Mucosa of descending colon (tissue), 3 donors: Measurements from ENCODE around the gene TVP23B. TPM values are rescaled to one million over a fixed set of nuclear protein-coding genes. Genes with fewer than 3 reads are reported as not detected.
"Not testable (repeated sequence)": the region's sequence is repeated elsewhere in the genome, so short reads cannot be mapped to it uniquely, and the experiment has no call there.

Experiments
- ATAC-seq: fragments of 200-7000 bp; cut with Tn5 transposase; one replicate; pipeline ENCODE4 v1.9.1; 2020; ENCODE audit warnings: mild to moderate bottlenecking, moderate library complexity
- DNase-seq, 3 donors: peaks; one replicate each; pipeline ENCODE4 v3.0.0-alpha.2; 2020
- H3K36me3 ChIP-seq: fragments of 200-600 bp; one replicate; pipeline ENCODE4 v1.8.0; 2021; ENCODE audit warnings: low read depth, mild to moderate bottlenecking
- H3K4me1 ChIP-seq: fragments of 200-600 bp; one replicate; pipeline ENCODE4 v1.8.0; 2021; ENCODE audit warnings: low read depth, mild to moderate bottlenecking
- H3K4me3 ChIP-seq: fragments of 200-600 bp; one replicate; pipeline ENCODE4 v1.8.0; 2021; ENCODE audit warnings: mild to moderate bottlenecking
- H3K9me3 ChIP-seq: fragments of 200-600 bp; one replicate; pipeline ENCODE4 v1.8.0; 2021; ENCODE audit warnings: mild to moderate bottlenecking
- intact Hi-C, 2 donors: fragments of 100-400 bp; cut with DNase I in 1 of 2; cut with micrococcal nuclease in 1 of 2; formaldehyde crosslinking; loops; one replicate each; pipeline versions ENCODE4 v1.11.0 to v1.11.1; 2022; cut with DNase I, micrococcal nuclease
- long read RNA-seq, 2 donors: library from polyadenylated mRNA; unstranded; transcript quantifications; one replicate each; pipeline ENCODE4 v2.0.0, GENCODE V29; 2019 to 2021
- total RNA-seq, 3 donors: library from RNA; stranded (reverse); fragmentation: NEBNext Ultra II Directional in 2 of 3; extraction: Animal tissue kit (Norgen Biotek cat#: 25700) in 2 of 3; gene quantifications; one replicate each; pipeline versions ENCODE4 v1.2.1 to v1.2.4, GENCODE V29; 2021 to 2023
- donor health status: DM: no; HTN: no; CAD: no; lungs with moderate emphysema.
- donor health status: DM: no; HTN: no; CAD: no.
- donor health status: DM: no; HTN: yes; CAD: no.

The TVP23B gene
- 10 to 100 TPM; 34.4 to 42.7 (median 39.9) TPM for total RNA-seq
- long read RNA-seq, donor 1, transcript TVP23B-201 (7 exons, 2,064 nt) = major isoform, 57 of 66 reads
- long read RNA-seq, donor 1, partial matches to known transcripts = 5 of 66 reads
- long read RNA-seq, donor 1, other reads (novel, unspliced or antisense) = 1 of 66 reads
- long read RNA-seq, donor 2, transcript TVP23B-201 (7 exons, 2,064 nt) = major isoform, 36 of 46 reads
- long read RNA-seq, donor 2, partial matches to known transcripts = 8 of 46 reads
- long read RNA-seq, donor 2, other reads (novel, unspliced or antisense) = 2 of 46 reads

GRCh38 chr17:18780991-18781718, at the start of gene TVP23B:
TVP23B (plus strand) TSS chr17:18781183; CDS start chr17:18781294, 111 bp downstream.
- DNase-seq (peak; percentile 98 to 99 (median 99)), ATAC-seq (peak; percentile 99)
- H3K4me1 ChIP-seq, H3K36me3 ChIP-seq, intact Hi-C loops, H3K9me3 ChIP-seq: not testable (repeated sequence)
- peak within 1 kb of the TSS; percentile 44 for H3K4me3 ChIP-seq

GRCh38 chr17:18732438-18732837, 48.5 kb upstream of the TVP23B start:
- H3K36me3 ChIP-seq, DNase-seq, intact Hi-C loops, ATAC-seq, H3K4me1 ChIP-seq, H3K4me3 ChIP-seq, H3K9me3 ChIP-seq: not testable (repeated sequence)

GRCh38 chr17:18733350-18733749, 47.6 kb upstream of the TVP23B start:
- H3K4me3 ChIP-seq, DNase-seq, H3K36me3 ChIP-seq, intact Hi-C loops, H3K9me3 ChIP-seq, ATAC-seq, H3K4me1 ChIP-seq: not testable (repeated sequence)

- H3K4me1 ChIP-seq, H3K36me3 ChIP-seq, H3K4me3 ChIP-seq, intact Hi-C loops, DNase-seq, ATAC-seq, H3K9me3 ChIP-seq: not testable (repeated sequence)
These were observed 41.2 kb upstream of the TVP23B start for GRCh38 chr17:18739616-18740391.

GRCh38 chr17:18741228-18741627, 39.8 kb upstream of the TVP23B start:
- H3K4me1 ChIP-seq, H3K4me3 ChIP-seq, H3K9me3 ChIP-seq, intact Hi-C loops, H3K36me3 ChIP-seq: not testable (repeated sequence)
- DNase-seq = peak in 2 of 3 donors; percentile 5 to 40
- ATAC-seq = peak; percentile 91

- DNase-seq, H3K4me3 ChIP-seq, H3K9me3 ChIP-seq, H3K36me3 ChIP-seq, H3K4me1 ChIP-seq, ATAC-seq, intact Hi-C loops: not testable (repeated sequence)
These were observed 37.1 kb upstream of the TVP23B start, which contains the start of gene FBXW10 for GRCh38 chr17:18743699-18744421. FBXW10 (plus strand) TSS chr17:18744054; CDS start chr17:18744245, 191 bp downstream.

GRCh38 chr17:18744726-18745125, 36.3 kb upstream of the TVP23B start:
- H3K4me1 ChIP-seq, H3K36me3 ChIP-seq, intact Hi-C loops, H3K9me3 ChIP-seq, H3K4me3 ChIP-seq: not testable (repeated sequence)
- ATAC-seq (peak; percentile 54), DNase-seq (peak in 1 of 3 donors; percentile 2)

- H3K4me3 ChIP-seq, DNase-seq, H3K4me1 ChIP-seq, intact Hi-C loops, H3K9me3 ChIP-seq, H3K36me3 ChIP-seq, ATAC-seq: not testable (repeated sequence)
These were observed 34.4 kb upstream of the TVP23B start for GRCh38 chr17:18746551-18746950.

GRCh38 chr17:18747501-18747900, 33.5 kb upstream of the TVP23B start:
- intact Hi-C loops, H3K36me3 ChIP-seq, H3K4me1 ChIP-seq, H3K4me3 ChIP-seq, DNase-seq, ATAC-seq, H3K9me3 ChIP-seq: not testable (repeated sequence)

GRCh38 chr17:18750242-18750641, 30.7 kb upstream of the TVP23B start:
- H3K9me3 ChIP-seq, H3K36me3 ChIP-seq, intact Hi-C loops, DNase-seq, H3K4me1 ChIP-seq, ATAC-seq, H3K4me3 ChIP-seq: not testable (repeated sequence)

GRCh38 chr17:18753829-18754409, 27.1 kb upstream of the TVP23B start:
- peak; percentile 21 for ATAC-seq
- H3K4me3 ChIP-seq, H3K4me1 ChIP-seq, DNase-seq, H3K36me3 ChIP-seq, intact Hi-C loops, H3K9me3 ChIP-seq: not testable (repeated sequence)

GRCh38 chr17:18755969-18756368, 25.0 kb upstream of the TVP23B start:
- H3K9me3 ChIP-seq, DNase-seq, H3K4me1 ChIP-seq, H3K36me3 ChIP-seq, intact Hi-C loops, H3K4me3 ChIP-seq, ATAC-seq: not testable (repeated sequence)

- intact Hi-C loops, ATAC-seq, H3K4me3 ChIP-seq, H3K9me3 ChIP-seq, DNase-seq, H3K36me3 ChIP-seq, H3K4me1 ChIP-seq: not testable (repeated sequence)
These were observed 23.5 kb upstream of the TVP23B start for GRCh38 chr17:18757368-18758044.
